MM.1S (cell line): ENCODE data around the gene BLM.

Experiments used
- CTCF ChIP-seq: fragments of 300-600 bp; sonication (generic); IDR thresholded peaks from 2 replicates; pipeline ENCODE4 v1.5.1; 2016; ENCODE audit warnings: antibody characterized with exemption, low read length, mixed read lengths
- EZH2 ChIP-seq: fragments of 300-600 bp; sonication (generic); optimal IDR thresholded peaks from 2 replicates; pipeline ENCODE3; 2017; ENCODE audit warnings: low read depth, mild to moderate bottlenecking, antibody characterized with exemption, low read length, mixed read lengths
- EZH2phosphoT487 ChIP-seq: fragments of 300-600 bp; sonication (generic); IDR thresholded peaks from 2 replicates; pipeline ENCODE4 v1.6.1; 2018; ENCODE audit warnings: antibody characterized with exemption, low read length

DNA sequence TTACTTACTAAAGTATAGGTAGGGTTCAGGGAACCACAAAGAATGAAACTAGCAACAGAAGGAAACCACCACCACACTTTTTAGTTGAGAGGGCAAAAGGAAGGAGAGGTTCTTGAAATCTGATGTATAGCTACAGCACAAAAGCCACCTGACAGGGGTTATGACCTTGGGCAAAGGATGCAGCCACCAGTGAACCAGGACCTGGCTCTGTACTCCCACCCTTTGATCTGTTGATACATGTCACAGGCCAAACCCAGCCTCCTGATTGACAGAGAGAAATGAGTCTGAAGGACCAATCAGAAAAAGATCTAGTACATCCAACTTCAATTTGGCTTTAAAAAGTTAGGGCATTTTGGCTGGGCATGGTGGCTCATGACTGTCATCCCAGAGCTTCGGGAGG is 20.0 kb upstream of the BLM start:
- TF ChIP-seq CTCF (no peak), EZH2phosphoT487 (no peak), EZH2 (no peak)
